H1 (cell line): Measurements from ENCODE around the gene STX16. TPM values are rescaled to one million over a fixed set of nuclear protein-coding genes. Genes with fewer than 3 reads are reported as not detected.

Experiments
- CTCF ChIA-PET: fragments of 300-600 bp; sonication (Branson Sonifier 250); formaldehyde crosslinking; loops from one replicate; lab custom pipeline; 2021; ENCODE audit not compliant: partially characterized antibody; lab: Charles Lee
- POLR2A ChIA-PET: fragments of 300-600 bp; sonication (Branson Sonifier 250); formaldehyde crosslinking; loops from one replicate; lab custom pipeline; 2021; ENCODE audit warnings: inconsistent platforms; ENCODE audit not compliant: partially characterized antibody; lab: Charles Lee
- DNase-seq, 2 experiments: peaks; one replicate each; pipeline versions ENCODE4 v3.0.0 to v3.0.0-alpha.2; 2010 to 2022; ENCODE audit warnings: low spot score in 2 of 2, low read depth in 1 of 2, mixed read lengths in 1 of 2
- FAIRE-seq: peaks from 2 replicates; lab custom pipeline; 2011; peaks lifted over from hg19 to GRCh38; lab: Jason Lieb, UNC
- H2AFZ ChIP-seq: 2 replicates; pipeline ENCODE4 v1.8.1; 2012; ENCODE audit warnings: low read length, inconsistent platforms
- H2AK5ac ChIP-seq: 2 replicates; pipeline ENCODE4 v1.6.1; 2013; ENCODE audit warnings: low read depth, low read length
- H2BK120ac ChIP-seq: replicated peaks from 2 replicates; pipeline ENCODE3; 2013; ENCODE audit warnings: low read depth, low read length, inconsistent platforms
- H2BK12ac ChIP-seq: 2 replicates; pipeline ENCODE4 v1.6.1; 2013; ENCODE audit warnings: low read depth, low read length
- H2BK15ac ChIP-seq: 2 replicates; pipeline ENCODE4 v1.6.1; 2013; ENCODE audit warnings: low read length
- H2BK20ac ChIP-seq: 2 replicates; pipeline ENCODE4 v1.6.1; 2013; ENCODE audit warnings: low read length
- H2BK5ac ChIP-seq: 2 replicates; pipeline ENCODE4 v1.6.1; 2013; ENCODE audit warnings: low read depth, low read length
- H3K14ac ChIP-seq: 2 replicates; pipeline ENCODE4 v1.6.1; 2013; ENCODE audit warnings: inconsistent platforms; ENCODE audit not compliant: insufficient read length
- H3K18ac ChIP-seq: 2 replicates; pipeline ENCODE4 v1.6.1; 2013; ENCODE audit warnings: low read length; ENCODE audit errors: extremely low read depth
- H3K23ac ChIP-seq: 2 replicates; pipeline ENCODE4 v1.6.1; 2013; ENCODE audit warnings: inconsistent platforms; ENCODE audit not compliant: insufficient read length
- H3K23me2 ChIP-seq: 2 replicates; pipeline ENCODE4 v1.6.1; 2013; ENCODE audit warnings: low read depth, low read length
- H3K27ac ChIP-seq: 2 replicates; pipeline ENCODE4 v1.6.1; 2011; ENCODE audit warnings: low read depth, low read length, inconsistent platforms
- H3K27me3 ChIP-seq, 4 experiments: replicated peaks in 1 of 4; 1 replicate in 1 of 4; 2 replicates in 3 of 4; pipeline versions ENCODE4 v1.6.1 to v1.8.1; 2011 to 2013; ENCODE audit warnings: low read length in 3 of 4, mild to moderate bottlenecking in 3 of 4, inconsistent platforms in 2 of 4, mixed read lengths in 2 of 4, moderate library complexity in 1 of 4; ENCODE audit not compliant: control insufficient read depth in 3 of 4, insufficient read depth in 3 of 4; ENCODE audit errors: extremely low read depth in 1 of 4
- H3K36me3 ChIP-seq, 4 experiments: 2 replicates each; pipeline versions ENCODE4 v1.6.1 to v1.8.1; 2011 to 2013; ENCODE audit warnings: mild to moderate bottlenecking in 4 of 4, low read length in 3 of 4, moderate library complexity in 2 of 4, control low read depth in 1 of 4, inconsistent platforms in 1 of 4; ENCODE audit not compliant: insufficient read depth in 4 of 4, control insufficient read depth in 2 of 4
- H3K4ac ChIP-seq: replicated peaks from 2 replicates; pipeline ENCODE3; 2013; ENCODE audit warnings: low read length, low read depth, mixed read lengths, inconsistent platforms; ENCODE audit not compliant: insufficient read length
- H3K4me1 ChIP-seq, 4 experiments: replicated peaks in 1 of 4; 1 replicate in 1 of 4; 2 replicates in 3 of 4; pipeline versions ENCODE4 v1.6.1 to v1.8.1; 2011 to 2013; ENCODE audit warnings: low read length in 3 of 4, inconsistent platforms in 2 of 4, mixed read lengths in 1 of 4; ENCODE audit not compliant: insufficient read depth in 4 of 4, control insufficient read depth in 3 of 4
- H3K4me2 ChIP-seq, 2 experiments: 2 replicates each; pipeline versions ENCODE4 v1.6.1 to v1.8.1; 2011 to 2013; ENCODE audit warnings: low read depth in 2 of 2, low read length in 2 of 2, control low read depth in 1 of 2, inconsistent platforms in 1 of 2, mild to moderate bottlenecking in 1 of 2; ENCODE audit not compliant: insufficient read depth in 1 of 2
- H3K4me3 ChIP-seq, 4 experiments: fragments of 200-600, 300-600 bp in 1 of 4; sonication (generic), shearing (Covaris generic), sonication (Bioruptor Twin) in 1 of 4; 2 replicates each; pipeline versions ENCODE4 v1.5.1 to v1.8.1; 2011 to 2016; ENCODE audit warnings: low read length in 4 of 4, low read depth in 3 of 4, control low read depth in 2 of 4, inconsistent platforms in 2 of 4, mild to moderate bottlenecking in 2 of 4, mixed read lengths in 1 of 4, moderate library complexity in 1 of 4; ENCODE audit not compliant: insufficient read depth in 2 of 4; ENCODE audit errors: extremely low read depth in 1 of 4
- H3K56ac ChIP-seq: replicated peaks from 2 replicates; pipeline ENCODE3; 2013; ENCODE audit warnings: low read depth, mild to moderate bottlenecking, mixed read lengths, low read length, inconsistent platforms; ENCODE audit not compliant: insufficient read length
- H3K79me1 ChIP-seq: 2 replicates; pipeline ENCODE4 v1.6.1; 2013; ENCODE audit warnings: low read depth, low read length, control low read depth
- H3K79me2 ChIP-seq, 2 experiments: 2 replicates each; pipeline versions ENCODE4 v1.6.1 to v1.8.1; 2012 to 2013; ENCODE audit warnings: low read length in 2 of 2, mild to moderate bottlenecking in 2 of 2, inconsistent platforms in 1 of 2; ENCODE audit not compliant: insufficient read depth in 2 of 2, control insufficient read depth in 1 of 2
- H3K9ac ChIP-seq, 4 experiments: replicated peaks in 1 of 4; 1 replicate in 1 of 4; 2 replicates in 3 of 4; pipeline versions ENCODE4 v1.6.1 to v1.8.1; 2011 to 2013; ENCODE audit warnings: low read depth in 3 of 4, low read length in 3 of 4, control low read depth in 2 of 4, mild to moderate bottlenecking in 2 of 4, moderate library complexity in 2 of 4, inconsistent platforms in 1 of 4; ENCODE audit errors: extremely low read depth in 1 of 4
- H3K9me3 ChIP-seq, 2 experiments: 2 replicates each; pipeline versions ENCODE4 v1.6.1 to v1.8.1; 2012 to 2013; ENCODE audit warnings: mild to moderate bottlenecking in 2 of 2, moderate library complexity in 2 of 2, control low read depth in 1 of 2, inconsistent platforms in 1 of 2, low read depth in 1 of 2, low read length in 1 of 2, mixed read lengths in 1 of 2; ENCODE audit not compliant: insufficient read depth in 2 of 2
- H4K20me1 ChIP-seq, 2 experiments: replicated peaks in 1 of 2; 2 replicates each; pipeline versions ENCODE3 to v1.8.1; 2011 to 2013; ENCODE audit warnings: inconsistent platforms in 2 of 2, low read length in 2 of 2, mild to moderate bottlenecking in 1 of 2; ENCODE audit not compliant: insufficient read depth in 2 of 2, control insufficient read depth in 1 of 2
- H4K5ac ChIP-seq: 2 replicates; pipeline ENCODE4 v1.6.1; 2013; ENCODE audit warnings: low read length, low read depth, mixed read lengths, inconsistent platforms; ENCODE audit not compliant: insufficient read length
- H4K8ac ChIP-seq: 2 replicates; pipeline ENCODE4 v1.8.0; 2013; ENCODE audit warnings: mild to moderate bottlenecking, moderate library complexity, low read length, inconsistent platforms; ENCODE audit not compliant: insufficient read depth; ENCODE audit errors: extremely low read depth
- H4K91ac ChIP-seq: replicated peaks from 2 replicates; pipeline ENCODE3; 2013; ENCODE audit warnings: low read length, mixed read lengths, inconsistent platforms; ENCODE audit not compliant: insufficient read length
- CREB1 ChIP-seq: IDR thresholded peaks from 2 replicates; pipeline ENCODE4 v1.6.1; 2012; ENCODE audit warnings: inconsistent platforms
- EZH2 ChIP-seq: fragments of 200-600 bp; sonication (generic); IDR thresholded peaks from 2 replicates; pipeline ENCODE4 v1.7.1; 2012; ENCODE audit warnings: low read depth, mild to moderate bottlenecking, moderate library complexity, low read length, inconsistent platforms; ENCODE audit not compliant: severe bottlenecking
- PHF8 ChIP-seq: fragments of 200-600 bp; sonication (generic); conservative IDR thresholded peaks from 2 replicates; pipeline ENCODE4 v1.7.1; 2012; ENCODE audit warnings: low read depth, mild to moderate bottlenecking, inconsistent platforms, low read length, moderate library complexity
- SAP30 ChIP-seq: fragments of 300-600 bp; sonication (generic); IDR thresholded peaks from 2 replicates; pipeline ENCODE4 v1.7.1; 2012; ENCODE audit warnings: low read length, moderate library complexity, mild to moderate bottlenecking, inconsistent platforms; ENCODE audit not compliant: insufficient read depth, insufficient replicate concordance
- SRF ChIP-seq: IDR thresholded peaks from 2 replicates; pipeline ENCODE4 v1.6.1; 2011; ENCODE audit warnings: mild to moderate bottlenecking, low read depth, low read length, moderate library complexity
- TAF1 ChIP-seq: IDR thresholded peaks from 2 replicates; pipeline ENCODE4 v1.6.1; 2011; ENCODE audit warnings: mild to moderate bottlenecking, low read depth, low read length
- WGBS, 2 experiments: shearing (Covaris generic) in 1 of 2; methylation state at CpG; one replicate each; pipeline versions ENCODE4 v1.1.6 to v1.1.7; 2013 to 2015; ENCODE audit warnings: low lambda C conversion rate in 2 of 2, mixed read lengths in 2 of 2, inconsistent platforms in 1 of 2, low coverage in 1 of 2, missing lambda C conversion rate in 1 of 2; ENCODE audit not compliant: insufficient replicate concordance in 2 of 2, insufficient coverage in 1 of 2, insufficient read length in 1 of 2; ENCODE audit errors: extremely low coverage in 1 of 2, missing lambda C conversion rate in 1 of 2; 5-methylcytosine and 5-hydroxymethylcytosine counted together
- polyA plus RNA-seq, 7 experiments: library from polyadenylated mRNA; depleted of rRNA in 3 of 7; stranded (reverse) in 5 of 7; unstranded in 2 of 7; fragments of >200 nt in 5 of 7; fragments of 200-250 nt in 2 of 7; gene quantifications; 1 replicate in 5 of 7; 2 replicates in 1 of 7; 4 replicates in 1 of 7; pipeline versions ENCODE4 v1.2.1 to v1.2.3, GENCODE V29; 2011 to 2013; ENCODE audit warnings: missing spikeins in 2 of 7, mixed read lengths in 2 of 7
- total RNA-seq: library from RNA; stranded (reverse); fragmentation: NEBNext Ultra II Directional; extraction: Animal tissue kit (Norgen Biotek cat#: 25700); gene quantifications from 2 replicates; pipeline ENCODE4 v1.2.1, GENCODE V29; 2021

The STX16 gene
- total and polyA plus RNA-seq, 2 of the 8 experiments (the other 6 are each of a cell fraction or from before 2014, with no cell fraction given): 45.2 to 61.6 TPM

DNA sequence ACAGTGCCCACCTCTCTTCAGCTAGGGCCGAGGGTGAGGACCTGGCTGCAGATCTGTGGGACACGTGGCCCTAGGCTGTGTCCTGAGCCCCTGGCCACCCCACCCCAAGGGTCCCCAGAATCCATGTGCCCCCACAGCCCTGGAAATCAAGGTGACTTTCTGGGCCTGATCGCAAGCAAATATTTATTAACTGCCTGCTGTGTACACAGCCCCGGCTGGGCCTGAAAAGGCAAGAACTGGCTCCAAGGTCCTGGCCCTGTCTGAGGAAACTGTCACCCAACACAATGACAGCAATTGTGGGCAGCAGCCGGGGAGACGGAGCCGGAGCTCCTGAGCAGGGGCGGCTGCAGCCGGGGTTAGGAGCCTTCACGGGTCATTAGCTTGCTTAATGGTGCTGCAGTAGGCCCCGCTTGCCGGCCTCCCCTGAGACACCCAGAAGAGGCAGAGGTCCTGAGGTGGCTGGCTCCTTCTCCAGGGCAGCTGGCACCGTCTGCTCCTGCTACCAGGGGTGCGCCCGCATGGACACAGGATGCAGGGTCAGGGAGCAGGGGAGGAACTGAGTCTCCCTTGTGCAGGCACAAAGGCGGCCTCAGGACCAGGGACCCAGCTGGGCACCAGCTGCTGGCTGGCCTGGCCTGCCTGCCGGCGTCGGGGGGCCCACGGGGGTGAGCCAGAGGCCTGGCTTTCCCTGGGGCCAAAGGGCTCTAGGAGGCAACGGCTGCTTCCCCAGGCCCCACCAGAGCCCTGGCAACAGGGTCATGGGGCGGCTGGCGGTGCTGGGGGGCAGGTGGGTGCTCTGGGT is 65.6 kb downstream of the STX16 start:
- no peak overlapping the region for H4K91ac ChIP-seq
- ChIA-PET CTCF (interaction anchor here (1.0 to 1.4 kb wide), 4 partner anchors 10 to 132 kb away, joined by 3 to 5 read pairs (median 3); no protein-coding TSS in a partner anchor), POLR2A (interaction anchor here (0.7 to 10.9 kb wide), 9 partner anchors 16 to 122 kb away, joined by 3 to 188 read pairs (median 4); partner anchors contain the start of gene STX16)
- no peak overlapping the region for H2BK12ac ChIP-seq
- no peak overlapping the region for H3K23ac ChIP-seq
- H3K36me3 ChIP-seq: no peaks in the 10 kb centered on the region
- no peak overlapping the region for H2AFZ ChIP-seq
- no peak overlapping the region for H3K4me3 ChIP-seq
- no peak overlapping the region for H2BK120ac ChIP-seq
- H3K4me2 ChIP-seq: no peak overlapping the region
- no peak overlapping the region for H3K56ac ChIP-seq
- no peak for FAIRE-seq
- H3K9ac ChIP-seq: no peak overlapping the region
- DNase-seq: peak in 1 of 2 experiments; percentile 46
- no peaks in the 10 kb centered on the region for H4K20me1 ChIP-seq
- no peak overlapping the region for H3K4ac ChIP-seq
- no peaks in the 10 kb centered on the region for H3K23me2 ChIP-seq
- no peak overlapping the region for H3K18ac ChIP-seq
- H3K9me3 ChIP-seq: no peaks in the 10 kb centered on the region
- no peak overlapping the region for H3K27ac ChIP-seq
- H2AK5ac ChIP-seq: no peak overlapping the region
- no peak overlapping the region for H2BK5ac ChIP-seq
- no peak overlapping the region for H4K5ac ChIP-seq
- H3K79me1 ChIP-seq: no peaks in the 10 kb centered on the region
- 0 out of 2 replicates have a peak overlapping the region, but pooled peaks have one; percentile 37 for H4K8ac ChIP-seq
- peaks cover 0 to 4% (median 0%) of the 10 kb centered on the region in 4 experiments; a peak in 2 of 7 replicates for H3K4me1 ChIP-seq
- H3K79me2 ChIP-seq: no peaks in the 10 kb centered on the region
- H2BK20ac ChIP-seq: no peak overlapping the region
- no peaks in the 10 kb centered on the region for H3K27me3 ChIP-seq
- H2BK15ac ChIP-seq: no peak overlapping the region
- TF ChIP-seq CREB1 (no peak), PHF8 (no peak), TAF1 (no peak), SAP30 (no peak), EZH2 (no peak), SRF (no peak)
- H3K14ac ChIP-seq: no peak overlapping the region
- WGBS, 2 experiments: 87% methylated on average over 23 of the region's 23 CpGs; no CpG with 5 or more reads in 1 of the 2 experiments
